Measurements from ENCODE around the gene MRTO4.
"Not testable (repeated sequence)": the region's sequence is repeated elsewhere in the genome, so short reads cannot be mapped to it uniquely, and the experiment has no call there.

The MRTO4 gene
- total RNA-seq = 16.2 to 18.0 reads per million in 2 donors

DNA sequence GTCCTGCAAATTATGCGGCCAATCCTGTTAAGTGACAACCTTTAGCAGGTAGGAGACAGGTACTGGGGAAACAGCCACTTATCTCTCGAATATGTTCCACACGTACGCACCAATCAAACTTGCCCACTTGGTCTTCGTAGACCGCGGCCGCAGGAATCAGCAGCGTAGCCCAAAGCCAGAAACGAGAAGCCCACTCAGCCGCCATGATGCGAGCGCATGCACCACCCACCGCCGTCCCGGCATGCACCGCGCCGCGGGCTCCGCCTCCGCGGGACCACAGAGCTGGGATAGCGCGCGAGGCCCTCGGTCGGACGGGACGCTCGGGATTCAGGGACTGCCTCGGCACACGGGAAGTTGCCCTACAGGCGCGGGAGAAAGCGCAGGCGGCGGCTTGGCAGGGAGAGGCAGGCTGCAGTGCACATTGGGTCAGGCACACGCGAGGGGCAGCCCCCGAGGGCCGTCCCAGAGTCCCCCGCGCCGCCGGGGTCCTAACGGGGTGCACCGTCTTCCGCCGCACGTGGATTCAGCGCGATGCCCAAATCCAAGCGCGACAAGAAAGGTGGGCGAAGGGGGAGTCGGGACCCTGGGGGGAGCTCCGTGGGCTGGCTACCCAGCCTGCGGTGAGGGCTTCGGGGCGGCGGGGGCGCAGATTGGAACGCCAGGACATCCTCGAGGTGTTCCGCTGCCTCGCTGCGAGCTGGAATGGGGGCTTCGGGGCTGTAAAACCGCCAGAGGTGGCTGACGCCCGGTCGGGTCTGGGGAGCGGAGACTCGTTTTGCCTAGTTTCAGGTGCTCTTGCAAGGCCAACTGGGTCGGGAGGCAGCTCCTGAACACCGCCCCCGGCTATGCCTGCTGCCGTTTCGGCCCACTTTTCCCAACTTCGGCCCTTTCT is at the start of gene MRTO4, which contains the start of gene EMC1:
TSS of gene MRTO4 (plus strand) at position 501 of the 892 bp plus-strand sequence. CDS start at position 532, 31 bp downstream.
TSS of gene EMC1 (minus strand) at position 220 of the 892 bp plus-strand sequence. CDS start at position 205, 15 bp downstream.
- peak; percentile 81 to 87 (median 84) for DNase-seq

DNA sequence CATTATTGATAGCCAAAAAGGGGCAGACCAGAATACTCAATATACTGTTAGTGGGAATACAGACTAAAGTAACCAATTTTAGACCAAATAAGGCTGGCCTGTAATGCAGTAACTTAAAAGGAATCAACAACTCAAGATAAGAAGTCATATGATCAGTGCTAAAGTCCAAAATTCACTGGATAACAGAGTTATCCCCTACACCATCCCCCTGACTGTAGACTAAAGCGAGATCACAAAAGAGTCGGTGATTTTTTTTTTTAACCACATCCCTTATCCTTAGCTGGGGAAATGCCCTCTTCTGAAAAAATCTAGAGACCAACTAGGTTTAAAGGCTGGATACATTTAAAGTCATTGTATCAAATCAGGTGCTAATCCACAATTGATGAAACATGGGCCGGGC is 49.2 kb upstream of the MRTO4 start:
- peak in 1 of 5 experiments; percentile 19 for DNase-seq

DNA sequence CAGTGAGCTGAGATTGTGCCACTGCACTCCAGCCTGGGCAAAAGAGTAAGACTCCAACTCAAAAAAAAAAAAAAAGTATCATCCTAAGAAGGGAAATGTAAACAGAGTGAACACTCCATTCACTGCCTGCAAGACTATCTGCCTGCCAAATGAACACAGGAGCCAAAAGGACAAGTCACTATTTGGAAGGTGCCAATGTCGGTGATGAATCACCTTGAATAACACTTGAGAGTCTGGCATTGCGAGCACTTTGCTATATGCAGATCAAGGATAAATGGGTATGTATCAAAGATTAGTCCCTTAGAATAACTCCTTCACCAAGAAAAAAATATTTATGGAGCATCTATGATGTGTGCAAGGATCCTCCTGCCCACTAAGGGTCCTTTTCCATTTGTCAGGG is 48.2 kb upstream of the MRTO4 start:
- no peak for DNase-seq

DNA sequence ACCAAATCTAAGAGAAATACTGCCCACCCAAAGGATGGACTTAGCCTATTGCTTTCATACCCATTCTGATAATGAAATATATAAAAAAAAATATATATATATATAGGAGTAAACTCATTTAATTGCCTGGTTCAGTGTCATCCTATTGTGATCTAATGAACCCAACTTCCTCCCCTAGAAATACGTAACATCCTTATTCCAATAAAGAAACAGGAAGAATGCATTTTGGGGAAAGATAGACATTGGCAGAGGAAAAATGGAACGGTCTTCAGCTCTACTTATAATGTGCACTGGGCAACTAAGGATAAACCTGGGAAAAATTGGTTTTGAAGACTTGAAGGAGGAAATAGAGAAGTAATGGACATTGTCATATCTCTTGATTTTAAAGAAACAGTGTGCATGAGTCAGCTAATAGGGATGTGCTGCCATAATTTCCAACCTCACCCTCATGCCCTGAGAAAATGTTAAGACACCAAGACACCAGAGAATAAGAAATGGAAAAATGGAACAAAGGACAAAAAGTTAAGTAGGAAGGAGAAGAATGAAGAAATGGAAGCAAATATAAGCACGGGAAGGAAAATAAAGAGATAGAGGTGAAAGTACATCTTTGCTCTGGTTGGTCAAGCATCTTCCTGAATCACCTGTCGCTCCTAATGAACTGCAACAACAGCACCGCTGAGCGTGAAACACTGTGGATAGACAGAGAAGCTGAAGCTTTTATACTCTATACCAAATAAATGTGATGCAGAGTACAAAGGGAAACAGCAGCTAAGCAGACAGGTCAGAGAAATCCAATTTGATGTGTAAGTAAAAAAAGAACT is 46.9 kb upstream of the MRTO4 start:
- DNase-seq = no peak

DNA sequence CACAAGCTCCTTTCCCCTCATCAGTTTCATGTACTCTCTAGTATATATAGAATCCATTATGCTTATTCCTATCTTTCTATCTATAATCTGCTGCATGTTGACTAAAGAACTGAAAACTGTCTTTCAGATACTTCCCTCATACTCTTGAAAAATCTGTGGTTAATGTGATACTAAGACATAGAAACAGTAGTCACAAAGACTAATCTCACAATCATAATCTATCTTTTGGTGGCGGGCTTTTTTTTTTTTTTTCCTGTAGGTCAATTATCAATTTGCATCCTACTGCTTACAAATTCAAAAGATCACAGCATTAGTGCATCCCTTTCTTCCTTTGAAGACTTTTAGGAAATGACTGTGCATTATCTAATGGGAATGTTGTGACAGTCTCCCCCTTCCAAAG is 46.2 kb upstream of the MRTO4 start:
- DNase-seq = peak in 1 of 5 experiments; percentile 74

DNA sequence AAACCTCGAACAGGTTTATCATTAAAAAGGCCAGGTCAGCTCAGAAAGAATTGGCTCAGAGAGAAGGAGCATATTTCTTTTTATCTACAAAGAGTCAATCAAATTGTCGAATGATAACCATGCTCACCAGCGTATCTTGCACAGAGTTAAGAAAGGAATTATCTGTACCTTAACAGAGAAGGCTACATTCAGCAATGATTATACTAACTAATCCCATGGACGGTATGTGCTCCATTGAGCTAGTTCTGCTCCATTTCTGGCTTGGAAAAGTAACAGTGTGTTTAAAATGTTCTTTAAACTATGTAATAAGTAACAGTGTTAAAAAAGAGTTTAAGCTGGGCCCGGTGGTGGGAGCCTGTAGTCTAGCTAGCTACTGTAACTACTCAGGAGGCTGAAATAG is 45.8 kb upstream of the MRTO4 start:
- DNase-seq = no peak

DNA sequence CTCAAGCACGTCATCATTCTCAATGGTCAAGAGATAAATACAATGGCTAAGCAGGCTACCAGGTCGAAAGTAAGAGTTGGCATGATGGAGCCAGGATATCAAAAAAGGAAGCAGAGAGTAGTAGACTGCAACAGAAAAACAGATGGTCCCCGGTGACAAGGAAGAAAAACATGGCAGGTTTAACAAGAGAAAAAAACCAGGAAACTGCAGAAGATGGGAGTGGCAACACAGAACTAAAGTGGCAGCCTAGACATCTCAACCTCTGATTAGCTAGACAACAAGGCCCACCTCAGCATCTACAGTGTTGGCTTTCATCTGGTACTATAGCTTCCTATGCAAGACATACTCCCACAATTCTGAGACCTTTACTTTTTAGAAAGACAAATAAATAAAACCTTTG is 44.7 kb upstream of the MRTO4 start:
- DNase-seq = peak in 1 of 5 experiments; percentile 10

DNA sequence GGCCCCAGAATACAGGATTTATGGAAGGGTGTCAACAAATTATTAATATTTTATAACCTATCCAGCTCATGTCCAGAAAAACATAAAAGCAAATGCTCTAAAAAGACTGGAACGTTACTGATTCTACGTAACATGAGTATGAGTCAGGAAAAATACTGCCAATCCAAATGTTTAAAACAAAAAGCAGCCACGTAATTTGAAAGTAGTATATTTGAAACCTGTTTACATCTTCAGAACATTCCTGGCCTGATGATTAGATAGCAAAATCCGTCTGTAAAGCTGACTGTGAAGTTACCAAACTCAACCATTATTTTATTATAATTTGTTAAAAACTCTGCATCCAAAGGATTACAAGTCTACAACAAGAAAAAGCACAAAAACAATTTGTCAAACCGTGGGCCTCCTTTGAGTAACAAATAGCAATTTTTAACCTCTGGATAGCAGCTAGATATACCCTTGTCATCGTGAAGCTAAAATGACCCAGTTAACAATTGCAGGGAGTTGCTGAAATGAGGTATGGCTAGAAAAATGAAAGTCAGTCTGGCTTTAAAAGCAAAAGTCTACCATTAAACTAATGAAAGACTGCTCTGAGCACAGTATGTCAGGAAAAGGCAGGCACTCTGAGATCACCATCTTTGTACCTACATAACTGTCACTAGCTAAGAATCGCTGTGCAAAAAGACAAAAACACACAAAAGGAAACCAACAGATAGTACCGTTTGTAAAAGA is 42.7 kb upstream of the MRTO4 start:
- DNase-seq = peak in 1 of 5 experiments; percentile 27

DNA sequence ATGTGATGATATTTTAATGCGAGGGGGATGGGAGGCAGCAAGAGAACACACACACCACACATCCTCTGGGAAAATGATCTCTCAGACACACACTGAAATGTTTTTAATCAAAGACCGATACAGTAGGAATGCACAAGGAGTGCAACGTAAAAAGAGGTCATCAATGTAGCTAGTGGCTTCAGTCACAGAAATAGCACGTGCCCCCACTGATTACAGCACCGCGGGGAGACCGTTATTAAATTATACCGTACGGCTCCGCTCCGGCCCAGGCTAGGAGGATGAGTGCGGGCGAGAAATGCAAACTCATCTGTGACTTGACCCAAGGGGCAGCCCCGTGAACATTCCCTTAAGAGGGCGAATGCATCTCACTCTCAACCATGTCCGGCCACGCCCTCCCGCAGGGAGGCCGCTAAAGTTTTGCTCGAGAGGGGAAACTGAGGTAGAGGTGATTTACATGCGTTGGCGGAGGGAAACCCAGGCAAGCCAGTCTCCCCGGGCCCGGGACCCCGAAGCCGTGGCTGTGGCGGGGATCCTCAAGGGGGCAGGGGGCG is 42.1 kb upstream of the MRTO4 start:
- peak in 4 of 5 experiments; percentile 10 to 52 (median 28) for DNase-seq

DNA sequence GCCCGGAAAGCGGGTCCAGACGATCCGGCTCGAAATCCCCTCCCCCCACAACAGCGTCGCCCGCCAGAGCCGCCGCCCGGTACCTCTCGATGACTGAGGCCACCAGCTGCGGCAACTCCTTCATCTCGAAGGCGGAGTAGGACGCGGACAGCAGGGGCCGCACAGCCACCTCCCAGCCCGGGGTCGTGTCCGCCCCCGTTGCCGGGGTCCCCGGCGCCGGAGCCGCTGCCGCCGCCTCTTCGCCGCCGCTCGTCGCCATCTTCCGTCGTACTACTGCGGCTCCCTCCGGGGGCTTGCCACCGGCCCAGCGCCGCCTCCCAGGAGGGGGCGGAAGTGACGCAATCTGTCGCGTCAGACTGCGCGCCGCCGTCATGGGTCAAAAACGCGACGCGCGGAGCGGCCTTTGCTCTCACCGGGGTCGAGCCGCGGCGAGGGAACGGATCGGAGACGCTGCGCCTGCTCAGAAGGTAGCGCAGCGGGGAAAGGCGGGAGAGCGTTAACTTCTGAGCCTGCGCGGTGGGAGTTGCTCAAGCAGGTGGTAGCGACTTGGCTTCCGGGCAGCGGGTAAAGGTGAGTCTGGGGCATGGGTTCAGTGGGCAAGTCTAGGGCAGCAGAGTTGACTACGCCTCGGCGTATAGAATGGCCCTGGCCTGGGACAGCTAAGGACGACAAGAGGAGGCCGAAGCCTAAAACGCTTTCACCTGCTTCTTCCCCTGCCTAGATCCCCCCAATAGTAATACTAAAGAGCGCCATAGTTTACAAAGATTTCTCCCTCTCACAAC is 41.4 kb upstream of the MRTO4 start, which contains the start of gene UBR4:
TSS of gene UBR4 (minus strand) at position 277 of the 782 bp plus-strand sequence. CDS start at position 259, 18 bp downstream.
- DNase-seq = peak; percentile 92 to 98 (median 96)

DNA sequence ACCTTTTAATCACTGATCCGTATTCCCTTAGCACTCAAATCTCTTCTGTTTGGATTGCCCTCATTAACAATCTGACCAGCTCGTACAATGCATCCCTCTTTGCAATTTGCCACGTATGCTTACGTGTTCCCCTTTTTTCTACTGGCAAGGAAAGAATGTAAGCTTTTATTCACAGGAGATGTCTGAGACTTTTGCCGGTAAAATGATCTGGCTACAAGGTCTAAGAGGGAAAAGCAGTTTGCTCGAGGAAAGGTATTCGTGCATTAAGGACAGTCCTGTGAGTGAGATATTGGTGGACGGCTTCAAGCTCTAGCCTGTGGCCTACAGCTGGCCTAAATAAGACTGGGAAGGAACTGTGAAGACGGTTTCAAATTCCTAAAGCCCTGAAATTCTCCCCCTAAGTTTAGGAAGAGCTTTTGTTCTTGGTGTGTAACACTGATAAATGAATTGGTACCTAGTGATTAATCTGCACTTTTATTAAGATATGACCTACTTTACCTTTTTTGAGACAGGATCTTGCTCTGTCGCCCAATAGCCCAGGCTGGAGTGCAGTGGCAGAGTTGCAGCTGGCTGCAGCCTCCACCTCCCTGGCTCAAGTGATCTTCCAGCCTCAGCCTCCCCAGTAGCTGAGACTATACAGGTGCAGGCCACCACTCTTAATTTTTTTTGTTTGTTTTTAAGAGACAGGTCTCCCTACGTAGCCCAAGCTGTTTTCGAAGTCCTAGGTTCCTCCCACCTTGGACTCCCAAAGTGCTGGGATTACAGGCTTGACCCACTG is 40.6 kb upstream of the MRTO4 start:
- DNase-seq = no peak

DNA sequence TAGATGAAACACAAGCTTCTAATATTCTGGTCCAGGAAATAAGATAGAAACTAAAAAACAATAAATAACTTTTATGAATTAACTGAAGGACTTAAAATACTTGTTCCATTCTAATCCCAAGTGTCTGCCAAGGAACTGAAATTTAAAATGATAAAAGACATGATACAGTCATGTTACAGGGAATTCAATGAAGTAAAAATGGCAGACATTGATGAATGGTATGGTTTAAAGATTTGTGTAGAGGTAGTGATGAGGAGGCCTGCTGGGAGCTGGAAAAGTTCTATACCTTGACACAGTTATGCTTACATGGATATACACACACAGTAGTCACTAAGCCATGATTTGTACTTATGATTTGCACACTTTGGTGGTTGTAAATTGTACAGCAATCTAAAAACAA is 39.4 kb upstream of the MRTO4 start:
- no peak for DNase-seq

DNA sequence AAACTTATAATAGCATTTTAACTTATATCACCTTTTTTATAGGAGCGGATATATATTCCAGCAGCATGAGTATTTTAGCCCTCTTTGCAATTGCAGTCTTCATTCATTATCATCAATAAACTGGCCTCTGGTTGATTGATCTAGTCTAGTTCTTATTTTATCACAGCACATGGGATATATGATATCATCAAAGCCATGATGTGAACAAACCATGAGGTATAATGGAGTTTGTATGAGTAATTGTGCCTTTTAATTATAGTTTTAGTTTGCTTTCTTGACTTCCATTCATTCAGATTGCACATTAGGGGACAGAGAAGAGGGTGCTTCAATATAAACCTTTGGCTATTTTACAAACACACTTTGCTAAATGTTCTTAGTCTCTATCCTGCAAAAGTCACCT is 38.0 kb upstream of the MRTO4 start:
- DNase-seq = no peak

DNA sequence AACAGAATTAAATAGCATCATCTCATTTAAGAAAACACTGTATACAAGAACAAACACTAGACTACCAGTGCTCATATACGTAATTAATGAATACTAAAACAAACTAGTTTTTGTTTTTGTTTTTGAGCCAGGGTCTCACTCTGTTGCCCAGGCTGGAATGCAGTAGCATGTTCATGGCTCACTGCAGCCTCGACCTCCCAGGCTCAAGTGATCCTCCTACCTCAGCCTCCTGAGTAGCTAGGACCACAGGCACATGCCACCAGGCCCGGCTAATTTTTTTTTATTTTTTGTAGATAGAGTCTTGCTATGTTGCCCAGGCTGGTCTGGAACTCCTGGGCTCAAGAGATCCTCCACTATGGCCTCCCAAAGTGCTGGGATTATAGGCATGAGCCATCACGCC is 35.0 kb upstream of the MRTO4 start:
- DNase-seq = not testable (repeated sequence)

DNA sequence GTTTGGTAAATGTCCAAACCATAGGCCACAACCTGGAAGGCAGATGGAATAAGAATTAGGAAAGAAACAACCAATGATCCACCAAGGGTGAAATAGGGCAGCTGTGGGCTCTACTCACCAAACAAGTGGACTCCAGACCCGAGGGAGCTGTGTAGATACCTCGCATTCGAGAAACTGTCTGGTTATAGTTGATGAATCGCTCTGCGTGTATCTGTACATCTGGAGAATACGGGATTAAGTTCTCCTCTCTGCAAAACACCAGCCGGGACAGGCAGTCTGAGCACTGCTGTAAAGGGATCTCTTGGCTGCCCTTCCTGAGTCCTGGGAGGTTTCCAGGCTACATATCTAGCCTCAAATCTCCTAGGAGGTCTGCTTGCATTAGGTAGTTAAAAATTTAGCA is 32.2 kb upstream of the MRTO4 start:
- DNase-seq = no peak

DNA sequence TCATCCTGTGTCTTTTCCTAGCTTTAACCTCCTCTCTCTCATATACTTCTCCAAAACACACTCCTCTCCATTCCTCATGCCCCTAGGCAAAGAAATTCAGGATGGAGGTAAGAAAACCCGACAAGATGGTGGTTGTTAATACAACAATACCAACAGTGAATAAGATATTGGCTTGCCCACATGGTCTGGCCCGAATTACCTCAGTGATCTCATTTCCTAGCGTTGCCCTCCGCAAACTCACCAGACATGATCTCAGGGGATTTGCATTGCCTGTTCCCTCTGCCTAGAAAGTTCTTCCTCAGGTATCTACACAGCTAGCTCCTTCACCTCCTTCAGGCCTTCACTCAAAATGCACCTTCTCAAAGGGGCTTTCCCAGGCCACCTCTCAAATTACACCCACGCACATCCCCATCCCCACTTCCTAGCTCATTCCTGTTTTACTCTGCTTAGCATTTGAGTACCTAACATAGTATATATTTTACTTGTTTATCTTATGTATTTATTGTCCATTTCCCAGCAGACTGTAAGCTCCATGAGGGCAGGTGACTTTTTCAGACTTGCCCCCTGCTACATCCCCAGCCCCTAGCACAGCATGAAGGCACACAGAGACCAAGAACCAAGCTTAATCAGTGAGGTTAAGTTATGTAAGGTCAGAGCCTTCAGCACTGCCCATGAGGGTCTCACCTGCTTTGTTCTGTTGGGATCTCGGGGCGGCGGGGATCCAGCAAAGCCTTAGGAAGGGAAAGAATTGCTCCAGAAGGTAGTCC is 31.3 kb upstream of the MRTO4 start:
- no peak for DNase-seq

DNA sequence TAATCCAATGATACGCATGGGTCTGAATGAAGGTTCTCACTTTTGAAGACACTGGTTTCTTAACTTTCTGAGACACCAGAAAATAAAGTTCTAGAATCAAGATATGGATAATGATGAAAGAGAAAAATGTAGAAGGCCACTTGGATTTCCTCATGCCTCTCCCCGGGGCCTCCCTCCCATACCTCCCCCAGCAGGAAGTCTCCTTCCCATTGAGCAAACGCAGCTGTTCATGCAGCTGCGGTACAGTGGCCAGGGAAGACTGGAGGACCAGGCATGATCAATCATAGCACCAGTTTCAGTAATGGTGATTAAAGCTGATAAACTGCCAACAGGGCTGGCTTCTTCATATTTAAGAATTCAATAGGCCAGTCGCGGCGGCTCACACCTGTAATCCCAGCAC is 30.6 kb upstream of the MRTO4 start:
- DNase-seq = no peak

DNA sequence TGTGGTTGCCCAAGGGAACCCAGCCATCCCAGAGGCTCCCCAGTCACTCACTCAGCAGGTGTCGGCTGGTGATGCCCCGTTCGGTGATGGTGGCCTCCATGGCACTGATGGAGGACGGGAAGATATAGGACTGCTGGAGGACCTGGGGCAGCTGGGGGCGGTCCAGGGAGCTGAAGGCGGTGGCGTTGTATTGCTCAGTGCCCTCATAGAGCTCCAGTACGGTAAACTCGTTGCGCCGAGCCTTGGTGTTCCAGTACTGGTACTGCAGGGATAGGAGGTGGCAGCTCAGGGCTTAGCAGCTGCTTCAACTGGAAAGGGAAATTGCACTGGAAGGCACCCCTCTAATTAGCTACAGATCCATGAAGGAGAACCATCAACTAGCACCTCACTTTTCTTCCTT is 29.0 kb upstream of the MRTO4 start:
- DNase-seq = no peak

DNA sequence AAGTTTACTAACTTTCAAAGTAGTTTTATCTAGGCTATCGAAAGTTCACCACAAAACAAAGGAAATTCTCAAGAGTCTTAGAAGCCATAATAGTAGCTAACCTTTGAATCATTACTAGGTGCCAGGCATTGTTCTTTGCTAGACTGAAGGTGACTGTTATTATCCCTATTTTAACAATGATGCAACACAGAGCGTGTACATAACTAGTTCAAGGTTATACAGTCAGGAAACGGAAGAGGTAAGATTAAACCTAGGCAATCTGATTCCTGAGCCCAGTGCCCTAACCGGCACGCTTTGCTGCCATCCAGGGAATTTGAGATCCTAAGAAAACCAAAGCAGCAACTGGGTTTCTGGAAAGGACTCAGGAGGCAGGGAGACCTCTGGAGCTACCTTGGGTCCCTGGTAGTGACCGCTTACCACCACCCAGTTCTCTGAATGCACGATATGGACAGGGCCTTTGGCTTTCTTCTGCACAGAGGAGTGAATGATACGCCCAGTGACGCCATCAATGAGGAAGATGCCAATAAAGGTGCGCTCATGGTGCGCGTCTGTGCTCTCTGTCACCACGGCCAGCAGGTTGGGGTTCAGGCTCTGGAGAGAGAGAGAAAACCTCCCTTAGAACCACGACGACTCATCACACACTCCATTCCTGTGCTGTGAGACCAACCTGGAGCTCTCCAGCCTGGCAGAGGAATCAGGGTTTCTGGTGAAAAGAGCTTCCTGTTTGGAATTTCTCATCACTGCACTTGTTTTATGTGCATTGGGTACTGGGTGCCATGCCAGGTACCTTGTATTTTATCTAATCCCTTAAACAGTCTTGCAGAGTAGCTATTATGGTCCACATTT is 28.4 kb upstream of the MRTO4 start:
- DNase-seq = no peak
